IMR-90 (cell line): ENCODE data around the gene ZNF467. TPM values are rescaled to one million over a fixed set of nuclear protein-coding genes. Genes with fewer than 3 reads are reported as not detected.

ENCODE experiments used
- ATAC-seq: fragments of 200-7000 bp; cut with Tn5 transposase; 2 replicates; pipeline ENCODE4 v1.9.1; 2020; ENCODE audit warnings: low read depth, mild to moderate bottlenecking, moderate library complexity
- BruUV-seq: library from RNA; stranded (reverse); fragments of 400-500 nt; replicated peaks from 2 replicates; lab custom pipeline; 2021; lab: Mats Ljungman, UMichigan
- CTCF ChIA-PET: fragments of 300-600 bp; formaldehyde crosslinking; extraction: SDS; loops from one replicate; lab custom pipeline; 2021; ENCODE audit warnings: antibody characterized with exemption; lab: Yijun Ruan, JAX
- POLR2A ChIA-PET: fragments of 300-600 bp; sonication (Branson Sonifier 250); formaldehyde crosslinking; loops from one replicate; lab custom pipeline; 2022; ENCODE audit warnings: antibody characterized with exemption; ENCODE audit not compliant: unreplicated experiment; lab: Charles Lee
- DNase-seq: peaks from one replicate; pipeline ENCODE4 v3.0.0; 2013
- H2AFZ ChIP-seq: replicated peaks from 2 replicates; pipeline ENCODE3; 2013; ENCODE audit warnings: low read length, mild to moderate bottlenecking; ENCODE audit not compliant: poor library complexity
- H2AK5ac ChIP-seq: 2 replicates; pipeline ENCODE4 v1.6.1; 2013; ENCODE audit warnings: low read depth, low read length, inconsistent platforms
- H2AK9ac ChIP-seq: replicated peaks from 2 replicates; pipeline ENCODE3; 2013; ENCODE audit warnings: mild to moderate bottlenecking, low read depth, low read length, moderate library complexity; ENCODE audit not compliant: poor library complexity
- H2BK120ac ChIP-seq: 2 replicates; pipeline ENCODE4 v1.6.1; 2013; ENCODE audit warnings: low read depth, low read length, inconsistent platforms
- H2BK15ac ChIP-seq: 3 replicates; pipeline ENCODE4 v1.6.1; 2013; ENCODE audit warnings: low read depth, low read length, inconsistent platforms
- H2BK20ac ChIP-seq: 2 replicates; pipeline ENCODE4 v1.6.1; 2013; ENCODE audit warnings: low read depth, mild to moderate bottlenecking, inconsistent platforms, low read length, moderate library complexity
- H2BK5ac ChIP-seq: 2 replicates; pipeline ENCODE4 v1.6.1; 2013; ENCODE audit warnings: mild to moderate bottlenecking, low read depth, low read length, inconsistent platforms; ENCODE audit not compliant: poor library complexity, severe bottlenecking
- H3K14ac ChIP-seq: replicated peaks from 2 replicates; pipeline ENCODE4 v1.6.1; 2013; ENCODE audit warnings: low read depth, low read length, inconsistent platforms
- H3K18ac ChIP-seq: 2 replicates; pipeline ENCODE4 v1.6.1; 2013; ENCODE audit warnings: low read depth, low read length, control low read depth
- H3K23ac ChIP-seq: 2 replicates; pipeline ENCODE4 v1.6.1; 2013; ENCODE audit warnings: low read depth, low read length, inconsistent platforms
- H3K27ac ChIP-seq: 2 replicates; pipeline ENCODE4 v1.5.1; 2013; ENCODE audit warnings: mild to moderate bottlenecking, control low read depth, low read length; ENCODE audit not compliant: insufficient read depth
- H3K27me3 ChIP-seq: 2 replicates; pipeline ENCODE4 v1.6.1; 2013; ENCODE audit warnings: low read length; ENCODE audit not compliant: control insufficient read depth, insufficient read depth
- H3K36me3 ChIP-seq: 2 replicates; pipeline ENCODE4 v1.6.1; 2013; ENCODE audit warnings: low read length, mixed read lengths; ENCODE audit not compliant: control insufficient read depth, insufficient read depth
- H3K4ac ChIP-seq: 2 replicates; pipeline ENCODE4 v1.6.1; 2013; ENCODE audit warnings: low read depth, low read length, inconsistent platforms
- H3K4me1 ChIP-seq: 2 replicates; pipeline ENCODE4 v1.6.1; 2013; ENCODE audit warnings: low read length, mixed read lengths; ENCODE audit not compliant: control insufficient read depth, insufficient read depth
- H3K4me2 ChIP-seq: 2 replicates; pipeline ENCODE4 v1.6.1; 2013; ENCODE audit warnings: low read depth, mild to moderate bottlenecking, control low read depth, low read length, moderate library complexity
- H3K4me3 ChIP-seq: 2 replicates; pipeline ENCODE4 v1.5.1; 2013; ENCODE audit warnings: low read depth, mild to moderate bottlenecking, control low read depth, low read length, moderate library complexity; ENCODE audit not compliant: insufficient read depth
- H3K56ac ChIP-seq: 2 replicates; pipeline ENCODE4 v1.6.1; 2013; ENCODE audit warnings: low read length, inconsistent platforms; ENCODE audit not compliant: insufficient read depth; ENCODE audit errors: extremely low read depth
- H3K79me1 ChIP-seq, 2 experiments: 2 replicates each; pipeline ENCODE4 v1.6.1; 2013; ENCODE audit warnings: low read length in 2 of 2, inconsistent platforms in 1 of 2, low read depth in 1 of 2
- H3K9ac ChIP-seq: 2 replicates; pipeline ENCODE4 v1.6.1; 2013; ENCODE audit warnings: low read depth, low read length, control low read depth
- H3K9me1 ChIP-seq: 2 replicates; pipeline ENCODE4 v1.6.1; 2013; ENCODE audit warnings: low read length, inconsistent platforms; ENCODE audit not compliant: insufficient read depth
- H3K9me3 ChIP-seq: 2 replicates; pipeline ENCODE4 v1.6.1; 2013; ENCODE audit warnings: low read length; ENCODE audit not compliant: control insufficient read depth, insufficient read depth
- H4K20me1 ChIP-seq: 2 replicates; pipeline ENCODE4 v1.6.1; 2013; ENCODE audit warnings: low read length, inconsistent platforms; ENCODE audit not compliant: insufficient read depth
- H4K5ac ChIP-seq: 2 replicates; pipeline ENCODE4 v1.6.1; 2013; ENCODE audit warnings: mild to moderate bottlenecking, low read depth, low read length, control low read depth
- H4K8ac ChIP-seq, 2 experiments: 2 replicates each; pipeline ENCODE4 v1.6.1; 2013; ENCODE audit warnings: low read depth in 2 of 2, low read length in 2 of 2, control low read depth in 1 of 2, inconsistent platforms in 1 of 2
- H4K91ac ChIP-seq: 2 replicates; pipeline ENCODE4 v1.6.1; 2013; ENCODE audit warnings: low read depth, low read length, inconsistent platforms; ENCODE audit not compliant: insufficient read depth
- BHLHE40 ChIP-seq: fragments of 150-350 bp; IDR thresholded peaks from 2 replicates; pipeline ENCODE4 v1.6.1; 2016; ENCODE audit warnings: mild to moderate bottlenecking, low read depth, low read length
- CEBPB ChIP-seq: IDR thresholded peaks from 2 replicates; pipeline ENCODE4 v1.6.1; 2012; ENCODE audit warnings: low read depth, low read length, improper control_type of control experiment
- CHD1 ChIP-seq: IDR thresholded peaks from 2 replicates; pipeline ENCODE4 v1.6.1; 2012; ENCODE audit warnings: low read depth, low read length, improper control_type of control experiment
- FOS ChIP-seq: fragments of 150-350 bp; IDR thresholded peaks from 2 replicates; pipeline ENCODE4 v1.6.1; 2016; ENCODE audit warnings: low read depth, low read length
- MAFK ChIP-seq: IDR thresholded peaks from 2 replicates; pipeline ENCODE4 v1.6.1; 2012; ENCODE audit warnings: low read depth, low read length, improper control_type of control experiment
- MAZ ChIP-seq: IDR thresholded peaks from 2 replicates; pipeline ENCODE4 v1.6.1; 2012; ENCODE audit warnings: low read depth, mild to moderate bottlenecking, low read length, improper control_type of control experiment, moderate library complexity, borderline replicate concordance
- NFE2L2 ChIP-seq: fragments of 150-350 bp; IDR thresholded peaks from 2 replicates; pipeline ENCODE4 v1.6.1; 2016; ENCODE audit warnings: low read depth, mild to moderate bottlenecking, low read length
- POLR2A ChIP-seq: IDR thresholded peaks from 2 replicates; pipeline ENCODE4 v1.6.1; 2012; ENCODE audit warnings: mild to moderate bottlenecking, low read depth, low read length
- RAD21 ChIP-seq: IDR thresholded peaks from 2 replicates; pipeline ENCODE4 v1.6.1; 2012; ENCODE audit warnings: low read length, improper control_type of control experiment
- RCOR1 ChIP-seq: IDR thresholded peaks from 2 replicates; pipeline ENCODE4 v1.6.1; 2012; ENCODE audit warnings: mild to moderate bottlenecking, low read length, improper control_type of control experiment; ENCODE audit not compliant: insufficient replicate concordance
- RFX5 ChIP-seq: IDR thresholded peaks from 2 replicates; pipeline ENCODE4 v1.8.0; 2012; ENCODE audit warnings: low read depth, mild to moderate bottlenecking, low read length, moderate library complexity
- SMC3 ChIP-seq: fragments of 150-350 bp; IDR thresholded peaks from 2 replicates; pipeline ENCODE4 v1.6.1; 2016; ENCODE audit warnings: low read depth, mild to moderate bottlenecking, antibody characterized with exemption, low read length, moderate library complexity
- WGBS, 2 experiments: methylation state at CpG; one replicate each; pipeline versions ENCODE4 v1.1.5 to v1.1.7; 2013; ENCODE audit warnings: missing lambda C conversion rate in 2 of 2; ENCODE audit not compliant: insufficient read length in 1 of 2; ENCODE audit errors: extremely low coverage in 2 of 2; 5-methylcytosine and 5-hydroxymethylcytosine counted together
- dilution Hi-C: fragments of 300-500 bp; cut with HindIII; formaldehyde crosslinking; loops from one replicate; pipeline ENCODE4 v1.14.3; 2018; ENCODE audit warnings: low sequenced_read_pairs; ENCODE audit not compliant: unreplicated experiment
- in situ Hi-C: fragments of 300-500 bp; cut with MboI; formaldehyde crosslinking; loops from 3 replicates; pipeline ENCODE4 v1.14.3; 2019; ENCODE audit warnings: low sequenced_read_pairs, inconsistent platforms, mixed read lengths
- intact Hi-C: fragments of 100-400 bp; cut with micrococcal nuclease; formaldehyde crosslinking; loops from 2 replicates; pipeline ENCODE4 v1.10.0; 2022
- polyA plus RNA-seq, 3 experiments: library from polyadenylated mRNA; depleted of rRNA; stranded (reverse); fragments of >200 nt; gene quantifications; 2 replicates each; pipeline ENCODE4 v1.2.3, GENCODE V29; 2012; ENCODE audit warnings: low replicate concordance in 1 of 3
- total RNA-seq: library from RNA; depleted of rRNA; stranded (reverse); fragments of >200 nt; gene quantifications from 2 replicates; pipeline ENCODE4 v1.2.3, GENCODE V29; 2012
- TF ChIP-seq, protein P1 (sequence below): fragments of 150-350 bp; IDR thresholded peaks from 2 replicates; pipeline ENCODE4 v1.6.1; 2016; ENCODE audit warnings: low read depth, mild to moderate bottlenecking, low read length, moderate library complexity, borderline replicate concordance
- TF ChIP-seq, protein P2 (sequence below): conservative IDR thresholded peaks from 2 replicates; pipeline ENCODE4 v1.5.1; 2012; ENCODE audit warnings: mild to moderate bottlenecking, low read depth, low read length, improper control_type of control experiment
- TF ChIP-seq, protein P3 (sequence below): fragments of 150-350 bp; IDR thresholded peaks from 2 replicates; pipeline ENCODE4 v1.6.1; 2017; ENCODE audit warnings: mild to moderate bottlenecking, antibody characterized with exemption, low read length, low read depth

Gene ZNF467
- total and polyA plus RNA-seq, 2 of the 4 experiments (the other 2 are of a cell fraction), result 0.67 TPM; not detected in 1

DNA sequence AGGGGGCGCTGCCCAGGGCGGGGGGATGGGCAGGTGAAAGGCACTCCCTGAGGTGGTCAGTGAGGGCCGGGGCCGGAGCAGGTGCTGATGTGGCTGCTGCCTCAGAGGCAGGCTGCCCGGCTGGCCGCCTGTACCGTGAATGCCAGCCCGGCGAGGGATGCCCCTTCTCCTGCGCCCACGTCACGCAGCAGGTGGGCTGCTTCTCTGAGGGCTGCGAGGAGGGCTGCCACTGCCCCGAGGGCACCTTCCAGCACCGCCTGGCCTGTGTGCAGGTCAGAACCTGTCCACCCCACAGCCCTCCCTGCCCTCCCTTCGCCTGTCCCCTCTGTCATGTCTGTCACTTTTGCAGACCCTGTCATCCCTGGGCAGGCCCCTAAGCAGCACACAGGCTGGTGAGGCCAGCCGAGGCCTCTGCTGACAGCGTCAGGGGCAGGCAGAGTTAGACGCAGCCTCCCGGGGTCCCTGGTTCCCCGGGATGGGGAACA, 42.9 kb upstream of the ZNF467 start:
- no peak overlapping the region for H2BK120ac ChIP-seq
- DNase-seq (no peak), ATAC-seq (no peak)
- WGBS, 2 experiments, result 66% methylated on average over 15 of the region's 21 CpGs; no CpG with 5 or more reads in 1 of the 2 experiments
- H3K27ac ChIP-seq, result no peak overlapping the region
- H2BK15ac ChIP-seq, result no peak overlapping the region
- ChIA-PET POLR2A (no interaction called here), CTCF (no interaction called here)
- H4K5ac ChIP-seq, result no peak overlapping the region
- no peaks in the 10 kb centered on the region for H4K20me1 ChIP-seq
- H3K9ac ChIP-seq, result no peak overlapping the region
- no peak overlapping the region for H3K23ac ChIP-seq
- H3K9me1 ChIP-seq, result no peaks in the 10 kb centered on the region
- H2BK20ac ChIP-seq, result no peak overlapping the region
- no peak overlapping the region for H3K4me2 ChIP-seq
- H2AK5ac ChIP-seq, result no peak overlapping the region
- no peaks in the 10 kb centered on the region for H3K9me3 ChIP-seq
- intact Hi-C loops, result no loop called here
- no peak overlapping the region for H2AK9ac ChIP-seq
- no peak overlapping the region for H2AFZ ChIP-seq
- no peaks in the 10 kb centered on the region for H3K4me1 ChIP-seq
- H3K18ac ChIP-seq, result no peak overlapping the region
- H3K27me3 ChIP-seq, result peaks cover 13% of the 10 kb centered on the region; the same call in 1 of the 2 replicates
- H4K8ac ChIP-seq, result no peak overlapping the region
- H3K56ac ChIP-seq, result no peak overlapping the region
- no peak overlapping the region for H4K91ac ChIP-seq
- H3K36me3 ChIP-seq, result no peaks in the 10 kb centered on the region
- in situ Hi-C loops, result no loop called here
- no peak overlapping the region for H3K4me3 ChIP-seq
- no peak overlapping the region for H3K14ac ChIP-seq
- no peaks in the 10 kb centered on the region for H3K79me1 ChIP-seq
- H2BK5ac ChIP-seq, result no peak overlapping the region
- no TSS peak for BruUV-seq
- TF ChIP-seq, protein P1, sequence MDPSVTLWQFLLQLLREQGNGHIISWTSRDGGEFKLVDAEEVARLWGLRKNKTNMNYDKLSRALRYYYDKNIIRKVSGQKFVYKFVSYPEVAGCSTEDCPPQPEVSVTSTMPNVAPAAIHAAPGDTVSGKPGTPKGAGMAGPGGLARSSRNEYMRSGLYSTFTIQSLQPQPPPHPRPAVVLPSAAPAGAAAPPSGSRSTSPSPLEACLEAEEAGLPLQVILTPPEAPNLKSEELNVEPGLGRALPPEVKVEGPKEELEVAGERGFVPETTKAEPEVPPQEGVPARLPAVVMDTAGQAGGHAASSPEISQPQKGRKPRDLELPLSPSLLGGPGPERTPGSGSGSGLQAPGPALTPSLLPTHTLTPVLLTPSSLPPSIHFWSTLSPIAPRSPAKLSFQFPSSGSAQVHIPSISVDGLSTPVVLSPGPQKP, result no peak
- TF ChIP-seq POLR2A (no peak), MAZ (no peak), CEBPB (no peak), CHD1 (no peak), BHLHE40 (no peak), RAD21 (no peak), NFE2L2 (no peak), MAFK (no peak), RCOR1 (no peak), FOS (no peak), RFX5 (no peak), SMC3 (no peak)
- TF ChIP-seq, protein P2, sequence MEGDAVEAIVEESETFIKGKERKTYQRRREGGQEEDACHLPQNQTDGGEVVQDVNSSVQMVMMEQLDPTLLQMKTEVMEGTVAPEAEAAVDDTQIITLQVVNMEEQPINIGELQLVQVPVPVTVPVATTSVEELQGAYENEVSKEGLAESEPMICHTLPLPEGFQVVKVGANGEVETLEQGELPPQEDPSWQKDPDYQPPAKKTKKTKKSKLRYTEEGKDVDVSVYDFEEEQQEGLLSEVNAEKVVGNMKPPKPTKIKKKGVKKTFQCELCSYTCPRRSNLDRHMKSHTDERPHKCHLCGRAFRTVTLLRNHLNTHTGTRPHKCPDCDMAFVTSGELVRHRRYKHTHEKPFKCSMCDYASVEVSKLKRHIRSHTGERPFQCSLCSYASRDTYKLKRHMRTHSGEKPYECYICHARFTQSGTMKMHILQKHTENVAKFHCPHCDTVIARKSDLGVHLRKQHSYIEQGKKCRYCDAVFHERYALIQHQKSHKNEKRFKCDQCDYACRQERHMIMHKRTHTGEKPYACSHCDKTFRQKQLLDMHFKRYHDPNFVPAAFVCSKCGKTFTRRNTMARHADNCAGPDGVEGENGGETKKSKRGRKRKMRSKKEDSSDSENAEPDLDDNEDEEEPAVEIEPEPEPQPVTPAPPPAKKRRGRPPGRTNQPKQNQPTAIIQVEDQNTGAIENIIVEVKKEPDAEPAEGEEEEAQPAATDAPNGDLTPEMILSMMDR, result no peak
- TF ChIP-seq, protein P3, sequence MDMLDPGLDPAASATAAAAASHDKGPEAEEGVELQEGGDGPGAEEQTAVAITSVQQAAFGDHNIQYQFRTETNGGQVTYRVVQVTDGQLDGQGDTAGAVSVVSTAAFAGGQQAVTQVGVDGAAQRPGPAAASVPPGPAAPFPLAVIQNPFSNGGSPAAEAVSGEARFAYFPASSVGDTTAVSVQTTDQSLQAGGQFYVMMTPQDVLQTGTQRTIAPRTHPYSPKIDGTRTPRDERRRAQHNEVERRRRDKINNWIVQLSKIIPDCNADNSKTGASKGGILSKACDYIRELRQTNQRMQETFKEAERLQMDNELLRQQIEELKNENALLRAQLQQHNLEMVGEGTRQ, result no peak
- H3K4ac ChIP-seq, result no peak overlapping the region
- dilution Hi-C loops, result no loop called here
